ENCODE results near the gene INPPL1.

GRCh38 chr11:72216638-72217037, 7.9 kb upstream of the INPPL1 start, which contains the start of gene FOLR2:
- TF ChIP-seq CTCF (IDR thresholded peaks at IDR 0.05): no peak
- TF ChIP-seq POLR2A (IDR thresholded peaks at IDR 0.05): no peak

Data from body of pancreas (tissue), 4 donors.